ENCODE results near the gene GRIN2A. TPM values are rescaled to one million over a fixed set of nuclear protein-coding genes. Genes with fewer than 3 reads are reported as not detected.

The GRIN2A gene
- total and polyA plus RNA-seq, 2 of the 8 experiments (the other 6 are each of a cell fraction or from before 2014, with no cell fraction given): 0.18 to 1.8 TPM

DNA sequence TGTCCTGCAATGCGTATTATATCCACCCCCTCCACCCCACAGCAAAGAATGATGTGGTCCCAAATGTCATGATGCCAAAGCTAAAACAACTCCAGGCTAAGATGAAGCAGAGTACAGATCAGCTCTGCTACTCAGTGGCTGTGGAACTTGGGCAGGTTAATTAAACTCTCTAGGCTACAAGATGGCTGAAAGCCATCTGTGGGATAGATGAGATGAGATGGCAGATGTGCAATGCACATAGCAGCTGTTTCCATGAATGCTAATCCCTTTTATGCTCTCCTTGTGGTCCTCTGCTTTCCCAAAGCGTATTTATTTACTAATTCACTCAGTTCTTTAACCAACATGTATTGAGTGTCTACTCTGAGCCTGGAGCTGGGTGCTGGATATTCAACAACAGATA lies 114.4 kb downstream of the GRIN2A start:
- Histone ChIP-seq H2AFZ (ENCODE audit: low read length) (no peak overlapping the region), H4K5ac (ENCODE audit: insufficient read length, low read depth, low read length) (no peak overlapping the region), H4K91ac (replicated peaks; ENCODE audit: insufficient read length, low read length) (no peak overlapping the region), H3K23me2 (ENCODE audit: low read depth, low read length) (no peaks in the 10 kb centered on the region), H3K79me1 (ENCODE audit: low read depth, low read length) (no peaks in the 10 kb centered on the region), H2BK120ac (replicated peaks; ENCODE audit: low read depth, low read length) (no peak overlapping the region), H2AK5ac (ENCODE audit: low read depth, low read length) (no peak overlapping the region), H3K9ac (replicated peaks in 1 of 4; ENCODE audit: extremely low read depth in 1 of 4, low read depth in 3 of 4, low read length in 3 of 4) (no peak overlapping the region), H3K27ac (ENCODE audit: low read depth, low read length) (no peak overlapping the region), H2BK15ac (ENCODE audit: low read length) (no peak overlapping the region), H3K4me1 (replicated peaks in 1 of 4; ENCODE audit: control insufficient read depth in 3 of 4, insufficient read depth in 4 of 4, low read length in 3 of 4) (no peaks in the 10 kb centered on the region), H3K4me2 (ENCODE audit: insufficient read depth in 1 of 2, low read depth in 2 of 2, low read length in 2 of 2) (no peak overlapping the region), H4K8ac (ENCODE audit: extremely low read depth, insufficient read depth, low read length) (no peak overlapping the region), H4K20me1 (replicated peaks in 1 of 2; ENCODE audit: control insufficient read depth in 1 of 2, insufficient read depth in 2 of 2, low read length in 2 of 2) (no peaks in the 10 kb centered on the region), H3K4me3 (ENCODE audit: extremely low read depth in 1 of 4, insufficient read depth in 2 of 4, low read depth in 3 of 4, low read length in 4 of 4) (no peak overlapping the region), H3K9me3 (ENCODE audit: insufficient read depth in 2 of 2, low read depth in 1 of 2, low read length in 1 of 2) (no peaks in the 10 kb centered on the region), H3K36me3 (ENCODE audit: control insufficient read depth in 2 of 4, insufficient read depth in 4 of 4, low read length in 3 of 4) (no peaks in the 10 kb centered on the region), H3K23ac (ENCODE audit: insufficient read length) (no peak overlapping the region), H3K79me2 (ENCODE audit: control insufficient read depth in 1 of 2, insufficient read depth in 2 of 2, low read length in 2 of 2) (no peaks in the 10 kb centered on the region), H2BK20ac (ENCODE audit: low read length) (no peak overlapping the region), H3K18ac (ENCODE audit: extremely low read depth, low read length) (no peak overlapping the region), H3K56ac (replicated peaks; ENCODE audit: insufficient read length, low read depth, low read length) (no peak overlapping the region), H3K4ac (replicated peaks; ENCODE audit: insufficient read length, low read depth, low read length) (no peak overlapping the region), H3K27me3 (replicated peaks in 1 of 4; ENCODE audit: control insufficient read depth in 3 of 4, extremely low read depth in 1 of 4, insufficient read depth in 3 of 4, low read length in 3 of 4) (peaks cover 0 to 1% (median 0%) of the 10 kb centered on the region in 4 experiments; a peak in 1 of 7 replicates), H3K14ac (ENCODE audit: insufficient read length) (no peak overlapping the region), H2BK5ac (ENCODE audit: low read depth, low read length) (no peak overlapping the region), H2BK12ac (ENCODE audit: low read depth, low read length) (no peak overlapping the region)
- ChIA-PET POLR2A (ENCODE audit: partially characterized antibody) (no interaction called here), CTCF (ENCODE audit: partially characterized antibody) (interaction anchor here (0.7 kb wide), 1 partner anchor 65 kb away, joined by 3 read pairs; no protein-coding TSS in a partner anchor)
- 98% methylated on average over 2 of the region's 2 CpGs; no CpG with 5 or more reads in 1 of the 2 experiments for whole genome bisulfite sequencing, 2 experiments (ENCODE audit: extremely low coverage in 1 of 2, insufficient coverage in 1 of 2, insufficient read length in 1 of 2, insufficient replicate concordance in 2 of 2, low coverage in 1 of 2, low lambda C conversion rate in 2 of 2, missing lambda C conversion rate in 1 of 2)
- FAIRE-seq (no peak), DNase-seq (ENCODE audit: low read depth in 1 of 2, low spot score in 2 of 2) (no peak)
- TF ChIP-seq CHD1 (IDR thresholded peaks at IDR 0.05; ENCODE audit: low read depth, low read length) (no peak), RNF2 (IDR thresholded peaks at IDR 0.05; ENCODE audit: borderline replicate concordance, low read depth, low read length, missing control alignments, poor library complexity, severe bottlenecking) (no peak), EGR1 (IDR thresholded peaks at IDR 0.05; ENCODE audit: borderline replicate concordance, low read depth, low read length) (no peak), RBBP5 (IDR thresholded peaks at IDR 0.05; ENCODE audit: borderline replicate concordance, low read depth, low read length) (no peak), MAFK (IDR thresholded peaks at IDR 0.05; ENCODE audit: low read depth, low read length) (no peak), POLR2AphosphoS5 (IDR thresholded peaks at IDR 0.05; ENCODE audit: low read depth, low read length) (no peak), HDAC2 (IDR thresholded peaks at IDR 0.05; ENCODE audit: borderline replicate concordance in 1 of 2, low read depth in 2 of 2, low read length in 2 of 2) (no peak), KDM5A (IDR thresholded peaks at IDR 0.05; ENCODE audit: low read length) (no peak), NRF1 (IDR thresholded peaks at IDR 0.05; ENCODE audit: low read depth, low read length) (no peak), FOSL1 (IDR thresholded peaks at IDR 0.05; ENCODE audit: insufficient read depth, low read depth, low read length) (no peak)
- TF ChIP-seq, protein P1, sequence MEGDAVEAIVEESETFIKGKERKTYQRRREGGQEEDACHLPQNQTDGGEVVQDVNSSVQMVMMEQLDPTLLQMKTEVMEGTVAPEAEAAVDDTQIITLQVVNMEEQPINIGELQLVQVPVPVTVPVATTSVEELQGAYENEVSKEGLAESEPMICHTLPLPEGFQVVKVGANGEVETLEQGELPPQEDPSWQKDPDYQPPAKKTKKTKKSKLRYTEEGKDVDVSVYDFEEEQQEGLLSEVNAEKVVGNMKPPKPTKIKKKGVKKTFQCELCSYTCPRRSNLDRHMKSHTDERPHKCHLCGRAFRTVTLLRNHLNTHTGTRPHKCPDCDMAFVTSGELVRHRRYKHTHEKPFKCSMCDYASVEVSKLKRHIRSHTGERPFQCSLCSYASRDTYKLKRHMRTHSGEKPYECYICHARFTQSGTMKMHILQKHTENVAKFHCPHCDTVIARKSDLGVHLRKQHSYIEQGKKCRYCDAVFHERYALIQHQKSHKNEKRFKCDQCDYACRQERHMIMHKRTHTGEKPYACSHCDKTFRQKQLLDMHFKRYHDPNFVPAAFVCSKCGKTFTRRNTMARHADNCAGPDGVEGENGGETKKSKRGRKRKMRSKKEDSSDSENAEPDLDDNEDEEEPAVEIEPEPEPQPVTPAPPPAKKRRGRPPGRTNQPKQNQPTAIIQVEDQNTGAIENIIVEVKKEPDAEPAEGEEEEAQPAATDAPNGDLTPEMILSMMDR (IDR thresholded peaks at IDR 0.05; ENCODE audit: control extremely low read depth in 1 of 3, insufficient read depth in 1 of 3, low read depth in 1 of 3, low read length in 3 of 3): no peak
